ENCODE results near the gene SND1.
A peak's percentile ranks its signal among the peaks of the same experiment; 100 is the strongest.

SND1 gene

DNA sequence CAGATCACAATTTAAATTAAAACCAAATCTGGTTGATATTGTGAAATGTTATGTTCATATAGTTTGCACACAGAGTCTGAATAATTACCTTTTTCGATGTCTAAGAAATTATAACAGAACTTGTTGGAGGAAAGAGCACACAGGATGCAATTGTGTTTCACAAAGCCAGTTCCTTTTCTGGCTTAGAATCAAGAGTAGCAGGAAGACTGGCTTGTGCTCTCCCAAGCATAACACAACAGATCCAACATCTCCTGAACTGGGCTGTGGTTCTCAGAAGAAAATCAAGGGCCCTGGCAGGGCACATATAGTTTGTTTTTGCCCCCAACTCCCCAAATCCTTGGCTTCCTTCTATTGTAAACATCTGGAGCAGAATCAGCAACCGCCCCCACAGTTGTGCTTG is 316.6 kb downstream of the SND1 start:
- TF ChIP-seq CREB1 (IDR thresholded peaks at IDR 0.05; ENCODE audit: low read depth) = no peak
- TF ChIP-seq TAF1 (IDR thresholded peaks at IDR 0.05; ENCODE audit: low read depth) = no peak
- TF ChIP-seq ZBTB7A (IDR thresholded peaks at IDR 0.05; ENCODE audit: low read depth) = no peak
- TF ChIP-seq EGR1 (IDR thresholded peaks at IDR 0.05) = no peak

DNA sequence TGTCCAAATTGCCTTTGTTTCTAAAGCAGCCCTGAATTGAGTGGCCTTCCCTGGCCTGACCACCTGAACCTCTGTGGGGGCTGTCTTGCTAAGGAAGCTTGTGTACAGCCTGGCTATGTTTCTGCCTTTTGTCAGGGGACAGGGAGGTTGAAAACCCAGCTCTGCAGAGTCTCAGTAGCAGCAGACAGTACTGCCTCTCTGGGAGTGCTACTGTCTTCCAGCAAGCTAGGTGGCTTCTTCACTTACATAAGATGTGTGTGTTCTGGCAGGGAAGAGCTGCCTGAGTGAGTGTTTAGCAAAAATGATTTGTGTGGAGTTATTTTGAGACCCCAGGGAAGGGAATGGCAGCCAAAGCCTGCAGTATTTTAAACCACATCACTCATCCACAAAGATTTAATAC is 321.8 kb downstream of the SND1 start:
- TF ChIP-seq, protein P1, sequence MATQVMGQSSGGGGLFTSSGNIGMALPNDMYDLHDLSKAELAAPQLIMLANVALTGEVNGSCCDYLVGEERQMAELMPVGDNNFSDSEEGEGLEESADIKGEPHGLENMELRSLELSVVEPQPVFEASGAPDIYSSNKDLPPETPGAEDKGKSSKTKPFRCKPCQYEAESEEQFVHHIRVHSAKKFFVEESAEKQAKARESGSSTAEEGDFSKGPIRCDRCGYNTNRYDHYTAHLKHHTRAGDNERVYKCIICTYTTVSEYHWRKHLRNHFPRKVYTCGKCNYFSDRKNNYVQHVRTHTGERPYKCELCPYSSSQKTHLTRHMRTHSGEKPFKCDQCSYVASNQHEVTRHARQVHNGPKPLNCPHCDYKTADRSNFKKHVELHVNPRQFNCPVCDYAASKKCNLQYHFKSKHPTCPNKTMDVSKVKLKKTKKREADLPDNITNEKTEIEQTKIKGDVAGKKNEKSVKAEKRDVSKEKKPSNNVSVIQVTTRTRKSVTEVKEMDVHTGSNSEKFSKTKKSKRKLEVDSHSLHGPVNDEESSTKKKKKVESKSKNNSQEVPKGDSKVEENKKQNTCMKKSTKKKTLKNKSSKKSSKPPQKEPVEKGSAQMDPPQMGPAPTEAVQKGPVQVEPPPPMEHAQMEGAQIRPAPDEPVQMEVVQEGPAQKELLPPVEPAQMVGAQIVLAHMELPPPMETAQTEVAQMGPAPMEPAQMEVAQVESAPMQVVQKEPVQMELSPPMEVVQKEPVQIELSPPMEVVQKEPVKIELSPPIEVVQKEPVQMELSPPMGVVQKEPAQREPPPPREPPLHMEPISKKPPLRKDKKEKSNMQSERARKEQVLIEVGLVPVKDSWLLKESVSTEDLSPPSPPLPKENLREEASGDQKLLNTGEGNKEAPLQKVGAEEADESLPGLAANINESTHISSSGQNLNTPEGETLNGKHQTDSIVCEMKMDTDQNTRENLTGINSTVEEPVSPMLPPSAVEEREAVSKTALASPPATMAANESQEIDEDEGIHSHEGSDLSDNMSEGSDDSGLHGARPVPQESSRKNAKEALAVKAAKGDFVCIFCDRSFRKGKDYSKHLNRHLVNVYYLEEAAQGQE (IDR thresholded peaks at IDR 0.05; ENCODE audit: low read depth) = no peak
- TF ChIP-seq USF1 (IDR thresholded peaks at IDR 0.05) (no peak), EGR1 (IDR thresholded peaks at IDR 0.05) (no peak), ZBTB7A (IDR thresholded peaks at IDR 0.05; ENCODE audit: low read depth) (no peak), TEAD4 (IDR thresholded peaks at IDR 0.05) (no peak), YY1 (IDR thresholded peaks at IDR 0.05; ENCODE audit: low read depth) (no peak), NFIC (IDR thresholded peaks at IDR 0.05) (no peak), TAF1 (IDR thresholded peaks at IDR 0.05; ENCODE audit: low read depth) (no peak), CREB1 (IDR thresholded peaks at IDR 0.05; ENCODE audit: low read depth) (no peak), TCF12 (IDR thresholded peaks at IDR 0.05; ENCODE audit: low read depth) (no peak), RAD21 (IDR thresholded peaks at IDR 0.05; ENCODE audit: low read depth) (no peak), FOXM1 (IDR thresholded peaks at IDR 0.05; ENCODE audit: borderline replicate concordance, low read depth) (no peak), EP300 (IDR thresholded peaks at IDR 0.05; ENCODE audit: borderline replicate concordance) (no peak), CEBPB (IDR thresholded peaks at IDR 0.05) (no peak)
- TF ChIP-seq, protein P2, sequence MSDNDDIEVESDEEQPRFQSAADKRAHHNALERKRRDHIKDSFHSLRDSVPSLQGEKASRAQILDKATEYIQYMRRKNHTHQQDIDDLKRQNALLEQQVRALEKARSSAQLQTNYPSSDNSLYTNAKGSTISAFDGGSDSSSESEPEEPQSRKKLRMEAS (IDR thresholded peaks at IDR 0.05) = no peak

DNA sequence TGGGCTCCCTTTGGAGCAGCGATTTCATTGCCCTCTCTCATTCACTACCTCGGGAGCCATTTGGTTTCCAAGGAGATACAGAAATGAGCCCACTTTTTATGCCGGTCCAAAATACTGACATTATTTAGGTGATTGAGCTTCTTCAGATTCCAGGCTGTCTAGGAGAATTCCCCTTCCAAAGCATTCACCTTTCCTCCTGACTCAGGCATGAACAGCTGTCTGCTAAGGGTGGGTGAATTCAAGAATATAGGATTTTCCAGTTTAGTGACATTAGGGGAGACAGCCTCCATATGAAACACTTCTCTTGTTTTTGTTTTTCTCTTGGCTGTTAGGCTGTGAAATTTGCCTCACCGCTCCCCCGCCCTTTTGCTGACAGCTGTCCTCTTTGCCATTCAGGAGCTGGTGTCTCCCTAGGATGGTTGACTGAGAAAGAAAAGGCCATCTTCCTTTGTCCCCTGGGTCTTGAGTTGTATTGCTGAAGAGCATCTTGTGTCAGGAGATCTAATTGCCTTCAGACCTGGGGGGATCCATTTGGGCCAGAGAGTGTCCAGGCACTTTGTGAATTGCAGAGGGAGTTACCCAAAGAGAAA is 322.5 kb downstream of the SND1 start:
- TF ChIP-seq CEBPB (IDR thresholded peaks at IDR 0.05) (no peak), TCF12 (IDR thresholded peaks at IDR 0.05; ENCODE audit: low read depth) (no peak)

- no peak for TF ChIP-seq EGR1 (IDR thresholded peaks at IDR 0.05)
- no peak for TF ChIP-seq FOXM1 (IDR thresholded peaks at IDR 0.05; ENCODE audit: borderline replicate concordance, low read depth)
- TF ChIP-seq CREB1 (IDR thresholded peaks at IDR 0.05; ENCODE audit: low read depth) = no peak
- peak; percentile 73 for TF ChIP-seq TEAD4 (IDR thresholded peaks at IDR 0.05)
- TF ChIP-seq TAF1 (IDR thresholded peaks at IDR 0.05; ENCODE audit: low read depth) = no peak
- peak; percentile 36; the same call in 1 of the 2 replicates for TF ChIP-seq USF1 (IDR thresholded peaks at IDR 0.05)
- TF ChIP-seq YY1 (IDR thresholded peaks at IDR 0.05; ENCODE audit: low read depth) = no peak
- TF ChIP-seq ZBTB7A (IDR thresholded peaks at IDR 0.05; ENCODE audit: low read depth) = no peak
- peak; percentile 33; the same call in 1 of the 2 replicates for TF ChIP-seq TCF12 (IDR thresholded peaks at IDR 0.05; ENCODE audit: low read depth)
- TF ChIP-seq, protein P1 (IDR thresholded peaks at IDR 0.05; ENCODE audit: low read depth) = peak; percentile 59; the same call in 1 of the 2 replicates
- TF ChIP-seq CEBPB (IDR thresholded peaks at IDR 0.05) = no peak
- TF ChIP-seq RAD21 (IDR thresholded peaks at IDR 0.05; ENCODE audit: low read depth) = 0 out of 2 replicates have a peak, but pooled peaks have one; percentile 13
- TF ChIP-seq EP300 (IDR thresholded peaks at IDR 0.05; ENCODE audit: borderline replicate concordance) = no peak
- peak; percentile 79 for TF ChIP-seq NFIC (IDR thresholded peaks at IDR 0.05)
- TF ChIP-seq, protein P2 (IDR thresholded peaks at IDR 0.05) = peak; percentile 52
Observed at GRCh38 chr7:127976056-127976737, 324.2 kb downstream of the SND1 start.

- no peak for TF ChIP-seq EP300 (IDR thresholded peaks at IDR 0.05; ENCODE audit: borderline replicate concordance)
- no peak for TF ChIP-seq TAF1 (IDR thresholded peaks at IDR 0.05; ENCODE audit: low read depth)
- no peak for TF ChIP-seq NFIC (IDR thresholded peaks at IDR 0.05)
- no peak for TF ChIP-seq RAD21 (IDR thresholded peaks at IDR 0.05; ENCODE audit: low read depth)
- TF ChIP-seq CEBPB (IDR thresholded peaks at IDR 0.05) = no peak
Observed at GRCh38 chr7:127976738-127977120, 324.7 kb downstream of the SND1 start.

DNA sequence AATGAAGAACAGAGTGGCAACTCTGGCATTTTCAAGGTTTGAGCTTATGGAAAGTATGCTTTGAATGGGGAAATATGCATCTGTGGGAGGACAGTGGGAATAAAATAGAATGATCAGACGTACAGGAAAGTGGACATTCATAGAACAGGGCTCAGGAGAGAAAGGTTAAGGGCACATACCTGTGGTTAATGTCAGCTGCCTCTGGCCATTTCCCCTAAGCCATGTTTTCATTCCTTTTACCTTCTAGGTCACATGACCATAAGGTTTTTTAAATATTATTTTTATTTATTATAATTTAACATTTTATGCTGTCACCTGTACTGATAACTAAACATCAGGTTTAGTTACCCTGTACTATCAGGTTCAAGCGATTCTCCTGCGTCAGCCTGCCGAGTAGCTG is 326.4 kb downstream of the SND1 start:
- TF ChIP-seq CEBPB (IDR thresholded peaks at IDR 0.05) (no peak), RAD21 (IDR thresholded peaks at IDR 0.05; ENCODE audit: low read depth) (no peak), ZBTB7A (IDR thresholded peaks at IDR 0.05; ENCODE audit: low read depth) (no peak), CREB1 (IDR thresholded peaks at IDR 0.05; ENCODE audit: low read depth) (no peak), TAF1 (IDR thresholded peaks at IDR 0.05; ENCODE audit: low read depth) (no peak), TCF12 (IDR thresholded peaks at IDR 0.05; ENCODE audit: low read depth) (no peak), YY1 (IDR thresholded peaks at IDR 0.05; ENCODE audit: low read depth) (no peak), TEAD4 (IDR thresholded peaks at IDR 0.05) (no peak), FOXM1 (IDR thresholded peaks at IDR 0.05; ENCODE audit: borderline replicate concordance, low read depth) (no peak), EP300 (IDR thresholded peaks at IDR 0.05; ENCODE audit: borderline replicate concordance) (no peak), NFIC (IDR thresholded peaks at IDR 0.05) (no peak), USF1 (IDR thresholded peaks at IDR 0.05) (no peak)
- TF ChIP-seq, protein P2 (IDR thresholded peaks at IDR 0.05) = no peak

Measured in Ishikawa (cell line).